Activated CD8-positive, alpha-beta T cell treated with anti-CD3 and anti-CD28 coated beads, Interleukin-2, amount 10 ng/mL, durations not matched to agents 7 days and 5 days (primary cell): Measurements from ENCODE around the gene OR10G7. TPM values are rescaled to one million over a fixed set of nuclear protein-coding genes. Genes with fewer than 3 reads are reported as not detected.
A peak's percentile ranks its signal among the peaks of the same experiment; 100 is the strongest.

Source experiments
- ATAC-seq: fragments of 150-1000 bp; cut with Tn5 transposase; one replicate; pipeline ENCODE4 v1.10.0; 2021; ENCODE audit warnings: moderate library complexity
- CTCF ChIA-PET: fragments of 350-600 bp; sonication (Branson Sonifier 250); formaldehyde crosslinking; loops from one replicate; lab custom pipeline; 2021; ENCODE audit warnings: antibody characterized with exemption; lab: Charles Lee
- POLR2A ChIA-PET: fragments of 350-600 bp; sonication (Branson Sonifier 250); formaldehyde crosslinking; loops from one replicate; lab custom pipeline; 2021; ENCODE audit warnings: antibody characterized with exemption; lab: Charles Lee
- DNase-seq: peaks from one replicate; pipeline ENCODE4 v3.0.0-alpha.2; 2020
- H3K27ac Mint-ChIP-seq: one replicate; pipeline ENCODE4 v1.8.0; 2021; ENCODE audit warnings: mild to moderate bottlenecking, mixed read lengths
- H3K27me3 Mint-ChIP-seq: one replicate; pipeline ENCODE4 v1.8.0; 2021; ENCODE audit warnings: low read depth, mixed read lengths
- H3K36me3 Mint-ChIP-seq: one replicate; pipeline ENCODE4 v1.8.0; 2021; ENCODE audit warnings: low read depth, mixed read lengths
- H3K4me1 Mint-ChIP-seq: one replicate; pipeline ENCODE4 v1.8.0; 2021; ENCODE audit warnings: low read depth, mixed read lengths
- H3K4me3 Mint-ChIP-seq: one replicate; pipeline ENCODE4 v1.8.0; 2021; ENCODE audit warnings: mild to moderate bottlenecking, mixed read lengths
- H3K9me3 Mint-ChIP-seq: one replicate; pipeline ENCODE4 v1.8.0; 2022; ENCODE audit warnings: mixed read lengths; ENCODE audit not compliant: insufficient read depth
- total RNA-seq, 2 experiments: library from RNA; stranded (reverse); gene quantifications; one replicate each; pipeline ENCODE4 v1.2.3, GENCODE V29; 2021

OR10G7 gene
- total RNA-seq, 2 experiments from 2014 or later: not detected

GRCh38 chr11:124075492-124075840 is 34.3 kb upstream of the OR10G7 start:
- no peaks in the 10 kb centered on the region for H3K9me3 Mint-ChIP-seq
- POLR2A ChIA-PET: no interaction called here
- no peak overlapping the region for H3K27ac Mint-ChIP-seq
- H3K4me3 Mint-ChIP-seq: no peak overlapping the region
- DNase-seq (no peak), ATAC-seq (no peak)
- peaks cover 23% of the 10 kb centered on the region for H3K27me3 Mint-ChIP-seq
- H3K4me1 Mint-ChIP-seq: peaks cover 10% of the 10 kb centered on the region
- CTCF ChIA-PET: interaction anchor here (0.9 to 2.0 kb wide), 2 partner anchors 10 to 119 kb away, joined by 4 to 11 read pairs; no protein-coding TSS in a partner anchor
- H3K36me3 Mint-ChIP-seq: no peaks in the 10 kb centered on the region

DNA sequence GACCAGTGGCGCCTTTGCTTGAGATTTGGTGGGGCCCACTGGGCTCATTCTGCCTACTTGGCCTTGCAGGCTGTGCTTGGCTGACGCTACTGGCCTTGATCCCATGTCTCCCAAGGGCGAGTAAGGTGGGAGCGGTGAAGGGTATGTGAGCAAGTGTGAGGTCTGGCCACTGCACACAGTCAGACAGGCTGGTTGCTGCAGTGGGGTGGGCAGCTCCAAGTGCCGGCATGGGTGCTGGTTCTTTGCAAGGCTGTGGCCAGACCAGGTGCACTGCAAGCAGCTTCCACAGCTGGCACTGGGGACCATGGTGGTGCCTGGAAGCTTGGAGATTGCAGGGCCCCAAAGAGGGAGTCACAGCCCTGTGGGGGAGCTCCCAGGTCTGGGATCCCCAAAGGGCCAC is 33.4 kb upstream of the OR10G7 start:
- H3K9me3 Mint-ChIP-seq: no peaks in the 10 kb centered on the region
- ChIA-PET CTCF (interaction anchor here (0.9 to 2.0 kb wide), 3 partner anchors 11 to 119 kb away, joined by 3 to 11 read pairs (median 4); partner anchors contain the start of gene VWA5A), POLR2A (no interaction called here)
- H3K36me3 Mint-ChIP-seq: no peaks in the 10 kb centered on the region
- DNase-seq (no peak), ATAC-seq (no peak)
- no peak overlapping the region for H3K27ac Mint-ChIP-seq
- H3K4me3 Mint-ChIP-seq: no peak overlapping the region
- H3K27me3 Mint-ChIP-seq: peaks cover 22% of the 10 kb centered on the region
- peaks cover 16% of the 10 kb centered on the region for H3K4me1 Mint-ChIP-seq

DNA sequence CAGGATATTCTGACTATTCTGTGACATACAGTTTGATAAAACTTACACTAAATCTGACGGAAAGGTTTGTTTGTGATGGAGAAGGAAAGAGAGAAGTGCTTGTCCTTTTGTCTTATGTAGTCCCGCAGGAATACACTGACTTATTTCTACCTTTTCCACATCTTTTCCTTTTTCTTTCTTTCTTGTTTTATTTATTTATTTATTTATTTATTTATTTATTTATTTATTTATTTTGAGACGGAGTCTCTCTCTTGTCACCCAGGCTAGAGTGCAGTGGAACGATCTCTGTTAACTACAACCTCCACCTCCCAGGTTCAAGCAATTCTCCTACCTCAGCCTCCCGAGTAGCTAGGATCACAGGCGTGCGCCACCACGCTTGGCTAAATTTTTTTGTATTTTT is 31.0 kb upstream of the OR10G7 start:
- ATAC-seq: no peak
- Mint-ChIP-seq H3K4me3 (no peak overlapping the region), H3K4me1 (peaks cover 17% of the 10 kb centered on the region), H3K9me3 (no peaks in the 10 kb centered on the region), H3K27ac (no peak overlapping the region), H3K36me3 (no peaks in the 10 kb centered on the region), H3K27me3 (peaks cover 23% of the 10 kb centered on the region)
- ChIA-PET POLR2A (interaction anchor here (0.7 kb wide), 1 partner anchor 59 kb away, joined by 3 read pairs; no protein-coding TSS in a partner anchor), CTCF (interaction anchor here (0.8 to 3.8 kb wide), 20 partner anchors 8 to 645 kb away, joined by 3 to 63 read pairs (median 4); partner anchors contain the start of gene VWA5A)
- no peak for DNase-seq

- ATAC-seq (no peak), DNase-seq (no peak)
- Mint-ChIP-seq H3K4me1 (peaks cover 17% of the 10 kb centered on the region), H3K36me3 (no peaks in the 10 kb centered on the region), H3K9me3 (no peaks in the 10 kb centered on the region), H3K27ac (no peak overlapping the region), H3K4me3 (no peak overlapping the region), H3K27me3 (peaks cover 20% of the 10 kb centered on the region)
- POLR2A ChIA-PET: no interaction called here
- CTCF ChIA-PET: interaction anchor here (0.6 to 3.8 kb wide), 24 partner anchors 8 to 646 kb away, joined by 3 to 63 read pairs (median 4); partner anchors contain the start of gene VWA5A
Measured at GRCh38 chr11:124071623-124071948, 30.5 kb upstream of the OR10G7 start.

DNA sequence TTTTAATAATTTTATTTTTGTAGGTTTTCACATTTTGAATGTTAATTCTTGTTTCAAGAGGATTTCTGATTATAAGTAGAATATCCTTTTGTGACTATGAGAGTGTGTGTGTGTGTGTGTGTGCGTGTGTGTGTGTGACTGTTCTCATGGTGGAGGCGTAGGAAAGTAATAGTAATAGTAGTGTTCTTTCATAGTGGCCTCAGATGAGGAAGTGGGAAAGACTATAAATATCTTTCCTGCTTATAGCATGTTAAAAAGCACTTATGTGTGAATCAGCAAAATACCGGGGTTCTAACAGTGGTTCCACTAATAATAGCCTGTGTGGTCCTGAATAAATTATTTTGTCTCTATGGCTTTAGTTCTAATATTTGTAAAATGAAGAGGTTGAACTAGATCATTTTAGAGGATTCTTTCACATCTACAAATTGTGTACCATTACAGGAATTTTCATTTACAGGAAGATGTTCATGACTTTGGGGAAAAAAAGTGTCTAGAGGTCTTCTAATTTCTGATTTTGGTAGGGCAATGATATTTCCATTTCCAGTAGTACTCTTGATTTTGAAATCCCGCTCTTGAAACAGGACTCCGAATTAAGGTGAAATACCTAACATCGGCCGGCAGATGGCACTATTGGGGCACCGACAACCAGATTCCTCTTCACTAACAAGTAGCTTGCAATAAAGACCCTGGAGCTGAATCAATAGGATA is 29.9 kb upstream of the OR10G7 start:
- POLR2A ChIA-PET: no interaction called here
- CTCF ChIA-PET: interaction anchor here (0.6 to 3.8 kb wide), 25 partner anchors 9 to 646 kb away, joined by 3 to 63 read pairs (median 4); partner anchors contain the start of gene VWA5A
- peaks cover 19% of the 10 kb centered on the region for H3K27me3 Mint-ChIP-seq
- H3K36me3 Mint-ChIP-seq: no peaks in the 10 kb centered on the region
- peak; percentile 80 for DNase-seq
- no peak overlapping the region for H3K4me3 Mint-ChIP-seq
- no peak overlapping the region for H3K27ac Mint-ChIP-seq
- no peaks in the 10 kb centered on the region for H3K9me3 Mint-ChIP-seq
- H3K4me1 Mint-ChIP-seq: peaks cover 14% of the 10 kb centered on the region
- ATAC-seq: no peak

GRCh38 chr11:124069429-124070401 is 28.6 kb upstream of the OR10G7 start:
- Mint-ChIP-seq H3K27ac (no peak overlapping the region), H3K27me3 (peaks cover 19% of the 10 kb centered on the region), H3K36me3 (no peaks in the 10 kb centered on the region), H3K9me3 (no peaks in the 10 kb centered on the region), H3K4me3 (peak overlapping the region; percentile 27), H3K4me1 (peaks cover 14% of the 10 kb centered on the region)
- ATAC-seq (peak; percentile 97), DNase-seq (peak; percentile 74)
- ChIA-PET POLR2A (no interaction called here), CTCF (interaction anchor here (0.6 to 3.8 kb wide), 14 partner anchors 10 to 348 kb away, joined by 3 to 44 read pairs (median 4); partner anchors contain the start of gene VWA5A)

DNA sequence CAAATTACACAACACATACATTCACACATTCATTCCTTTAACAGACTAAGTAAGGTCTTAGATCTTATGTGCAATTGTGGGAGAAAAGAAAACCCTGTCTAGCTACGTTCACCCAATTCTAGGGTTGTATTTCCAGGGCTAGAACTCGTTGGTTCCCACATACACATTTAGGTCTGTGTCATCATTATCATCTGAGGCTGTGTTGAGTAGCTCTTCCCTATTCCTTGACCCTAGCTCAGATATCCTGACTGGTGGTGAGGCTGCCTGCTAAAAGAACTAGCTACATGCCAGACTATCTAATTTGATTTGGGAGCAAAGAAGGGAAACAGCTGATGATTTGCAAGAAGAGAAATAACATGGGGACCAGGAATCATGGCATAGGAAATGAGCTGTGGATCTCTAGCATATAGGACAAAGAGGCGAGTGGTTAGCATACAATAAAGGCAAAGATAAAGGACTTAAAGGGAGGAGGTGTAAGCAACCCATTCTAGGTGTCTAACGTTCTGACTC is 27.5 kb upstream of the OR10G7 start:
- Mint-ChIP-seq H3K4me3 (no peak overlapping the region), H3K27ac (no peak overlapping the region), H3K9me3 (no peaks in the 10 kb centered on the region), H3K36me3 (no peaks in the 10 kb centered on the region), H3K4me1 (peaks cover 14% of the 10 kb centered on the region), H3K27me3 (peaks cover 14% of the 10 kb centered on the region)
- CTCF ChIA-PET: interaction anchor here (0.6 to 3.8 kb wide), 10 partner anchors 9 to 333 kb away, joined by 3 to 44 read pairs (median 9); partner anchors contain the start of gene VWA5A
- ATAC-seq (no peak), DNase-seq (no peak)
- POLR2A ChIA-PET: no interaction called here

DNA sequence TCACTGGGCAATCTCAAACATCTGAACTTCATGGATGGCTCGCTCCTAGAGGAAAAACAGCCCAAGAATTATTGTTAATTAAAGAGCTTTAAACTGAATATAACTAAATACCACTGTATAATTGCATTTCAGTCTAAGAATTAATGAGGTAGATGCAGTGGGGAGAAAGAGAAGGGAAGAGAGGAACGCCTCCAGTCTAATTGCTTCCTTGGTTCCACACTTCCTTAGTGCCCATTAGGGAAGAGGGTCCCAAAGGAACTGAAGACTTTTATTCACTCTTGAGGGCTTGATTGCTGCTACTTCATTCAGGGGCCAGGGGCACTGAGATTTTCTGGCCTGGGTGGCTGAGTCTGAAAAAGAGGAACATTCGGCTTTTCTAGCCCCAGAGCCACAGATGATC is 11.8 kb upstream of the OR10G7 start:
- DNase-seq (no peak), ATAC-seq (no peak)
- H3K27ac Mint-ChIP-seq: no peak overlapping the region
- no peaks in the 10 kb centered on the region for H3K36me3 Mint-ChIP-seq
- no peaks in the 10 kb centered on the region for H3K4me1 Mint-ChIP-seq
- no peaks in the 10 kb centered on the region for H3K9me3 Mint-ChIP-seq
- H3K4me3 Mint-ChIP-seq: no peak overlapping the region
- CTCF ChIA-PET: no interaction called here
- POLR2A ChIA-PET: no interaction called here
- peaks cover 1% of the 10 kb centered on the region for H3K27me3 Mint-ChIP-seq

GRCh38 chr11:124050748-124051147 is 9.6 kb upstream of the OR10G7 start:
- Mint-ChIP-seq H3K4me3 (no peak overlapping the region), H3K27me3 (no peaks in the 10 kb centered on the region)
- no peak for DNase-seq

GRCh38 chr11:124043420-124043819 is 2.3 kb upstream of the OR10G7 start:
- ATAC-seq: no peak
- no peak for DNase-seq
- CTCF ChIA-PET: no interaction called here
- Mint-ChIP-seq H3K9me3 (no peaks in the 10 kb centered on the region), H3K27me3 (no peaks in the 10 kb centered on the region), H3K4me3 (no peak overlapping the region), H3K36me3 (no peaks in the 10 kb centered on the region), H3K27ac (no peak overlapping the region), H3K4me1 (no peaks in the 10 kb centered on the region)
- POLR2A ChIA-PET: no interaction called here

More at GRCh38 chr11:124050748-124051147, 9.6 kb upstream of the OR10G7 start:
- ATAC-seq: no peak
- Mint-ChIP-seq H3K36me3 (no peaks in the 10 kb centered on the region), H3K4me1 (no peaks in the 10 kb centered on the region), H3K9me3 (no peaks in the 10 kb centered on the region), H3K27ac (no peak overlapping the region)
- ChIA-PET POLR2A (no interaction called here), CTCF (interaction anchor here (1.1 kb wide), 1 partner anchor 16 kb away, joined by 3 read pairs; no protein-coding TSS in a partner anchor)

DNA sequence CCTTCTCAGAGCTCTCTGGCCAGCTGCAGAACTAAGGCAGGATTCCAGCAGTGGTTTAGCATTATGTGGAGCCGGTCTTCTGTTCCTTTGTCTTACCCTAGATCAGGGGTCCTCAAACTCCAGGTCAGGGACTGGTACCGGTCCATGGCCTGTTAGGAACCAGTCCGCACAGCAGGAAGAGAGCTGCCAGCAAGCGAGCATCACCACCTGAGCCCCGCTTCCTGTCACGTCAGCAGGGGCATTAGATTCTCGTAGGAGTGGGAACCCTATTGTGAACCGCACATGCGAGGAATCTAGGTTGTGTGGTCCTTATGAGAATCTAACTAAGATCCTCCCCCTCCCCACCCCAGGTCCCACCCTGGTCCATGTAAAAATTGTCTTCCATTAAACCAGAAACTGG is 1.6 kb downstream of the OR10G7 start:
- Mint-ChIP-seq H3K4me1 (no peaks in the 10 kb centered on the region), H3K4me3 (no peak overlapping the region)
- ATAC-seq: no peak

More for the DNA sequence above, 1.6 kb downstream of the OR10G7 start:
- no peak for DNase-seq
- no peaks in the 10 kb centered on the region for H3K9me3 Mint-ChIP-seq
- no peak overlapping the region for H3K27ac Mint-ChIP-seq
- no peaks in the 10 kb centered on the region for H3K27me3 Mint-ChIP-seq
- ChIA-PET POLR2A (no interaction called here), CTCF (no interaction called here)
- no peaks in the 10 kb centered on the region for H3K36me3 Mint-ChIP-seq
